Activated T-cell treated with anti-CD3 and anti-CD28 coated beads for 48 hours (primary cell): Measurements from ENCODE around the gene RRAS.
"Not testable (repeated sequence)": the region's sequence is repeated elsewhere in the genome, so short reads cannot be mapped to it uniquely, and the experiment has no call there.

Experiments
- DNase-seq: peaks from one replicate; pipeline ENCODE4 v3.0.0-alpha.2; 2020; ENCODE audit warnings: low read depth

Gene RRAS

GRCh38 chr19:49654581-49654980 is 14.6 kb upstream of the RRAS start:
- no peak for DNase-seq

- no peak for DNase-seq
These were observed 13.5 kb upstream of the RRAS start for GRCh38 chr19:49653466-49653806.

- no peak for DNase-seq
These were observed 12.9 kb upstream of the RRAS start for GRCh38 chr19:49652551-49653465.

DNA sequence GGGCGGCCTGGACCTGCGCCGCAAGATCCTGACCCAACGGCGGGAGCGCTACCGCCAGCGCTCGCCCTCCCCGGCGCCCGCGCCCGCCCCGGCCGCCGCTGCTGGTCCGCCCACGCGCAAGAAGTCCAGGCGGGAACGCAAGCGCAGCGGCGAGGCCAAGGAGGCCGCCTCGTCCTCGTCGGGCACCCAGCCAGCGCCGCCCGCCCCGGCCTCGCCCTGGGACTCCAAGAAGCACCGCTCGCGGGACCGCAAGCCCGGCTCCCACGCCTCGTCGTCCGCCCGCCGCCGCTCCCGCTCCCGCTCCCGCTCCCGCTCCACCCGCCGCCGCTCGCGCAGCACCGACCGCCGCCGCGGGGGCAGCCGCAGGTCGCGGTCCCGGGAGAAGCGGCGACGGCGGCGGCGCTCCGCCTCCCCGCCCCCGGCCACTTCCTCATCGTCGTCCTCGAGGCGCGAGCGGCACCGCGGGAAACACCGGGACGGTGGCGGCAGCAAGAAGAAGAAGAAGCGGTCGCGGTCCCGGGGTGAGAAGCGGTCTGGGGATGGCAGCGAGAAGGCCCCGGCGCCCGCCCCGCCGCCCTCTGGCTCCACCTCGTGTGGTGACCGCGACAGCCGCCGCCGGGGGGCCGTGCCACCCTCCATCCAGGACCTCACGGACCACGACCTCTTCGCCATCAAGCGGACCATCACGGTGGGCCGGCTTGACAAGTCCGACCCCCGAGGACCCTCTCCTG is 12.0 kb upstream of the RRAS start:
- DNase-seq: no peak

DNA sequence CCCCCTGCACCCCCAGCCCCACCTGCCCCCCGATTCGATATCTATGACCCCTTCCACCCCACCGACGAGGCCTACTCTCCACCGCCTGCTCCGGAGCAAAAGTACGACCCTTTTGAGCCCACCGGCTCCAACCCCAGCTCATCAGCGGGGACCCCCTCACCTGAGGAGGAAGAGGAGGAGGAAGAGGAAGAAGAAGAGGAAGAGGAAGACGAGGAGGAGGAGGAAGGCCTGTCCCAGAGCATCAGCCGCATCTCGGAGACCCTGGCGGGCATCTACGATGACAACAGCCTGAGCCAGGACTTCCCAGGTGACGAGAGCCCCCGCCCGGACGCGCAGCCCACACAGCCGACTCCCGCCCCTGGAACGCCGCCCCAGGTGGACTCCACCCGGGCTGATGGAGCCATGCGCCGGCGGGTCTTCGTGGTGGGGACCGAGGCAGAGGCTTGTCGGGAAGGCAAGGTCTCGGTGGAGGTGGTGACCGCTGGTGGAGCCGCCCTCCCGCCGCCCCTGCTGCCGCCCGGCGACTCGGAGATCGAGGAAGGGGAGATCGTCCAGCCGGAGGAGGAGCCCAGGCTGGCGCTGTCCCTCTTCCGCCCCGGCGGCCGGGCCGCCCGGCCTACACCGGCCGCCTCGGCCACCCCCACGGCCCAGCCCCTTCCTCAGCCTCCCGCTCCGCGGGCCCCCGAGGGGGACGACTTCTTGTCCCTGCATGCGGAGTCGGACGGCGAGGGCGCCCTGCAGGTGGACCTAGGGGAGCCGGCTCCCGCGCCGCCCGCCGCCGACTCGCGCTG is 11.3 kb upstream of the RRAS start:
- no peak for DNase-seq

DNA sequence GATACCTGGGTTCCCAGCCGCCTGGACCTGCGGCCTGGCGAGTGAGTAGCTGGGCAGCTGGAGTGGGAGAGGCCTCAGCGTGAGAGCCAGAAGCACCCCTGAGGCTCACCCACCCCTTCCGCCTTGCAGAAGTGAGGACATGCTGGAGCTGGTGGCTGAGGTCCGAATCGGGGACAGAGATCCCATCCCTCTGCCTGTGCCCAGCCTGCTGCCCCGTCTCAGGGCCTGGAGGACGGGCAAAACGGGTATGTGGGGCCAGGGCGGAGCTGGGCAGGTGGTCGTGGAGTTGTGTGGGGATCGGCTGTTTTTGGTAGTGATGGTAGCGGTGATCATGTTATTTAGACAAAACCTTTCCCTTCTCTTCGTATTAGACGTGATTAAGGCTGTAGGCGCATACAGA is 6.6 kb upstream of the RRAS start:
- DNase-seq: no peak

- DNase-seq: no peak
These were observed 6.1 kb upstream of the RRAS start for GRCh38 chr19:49645995-49646394.

- DNase-seq: no peak
These were observed 5.6 kb upstream of the RRAS start for GRCh38 chr19:49645592-49645991.

DNA sequence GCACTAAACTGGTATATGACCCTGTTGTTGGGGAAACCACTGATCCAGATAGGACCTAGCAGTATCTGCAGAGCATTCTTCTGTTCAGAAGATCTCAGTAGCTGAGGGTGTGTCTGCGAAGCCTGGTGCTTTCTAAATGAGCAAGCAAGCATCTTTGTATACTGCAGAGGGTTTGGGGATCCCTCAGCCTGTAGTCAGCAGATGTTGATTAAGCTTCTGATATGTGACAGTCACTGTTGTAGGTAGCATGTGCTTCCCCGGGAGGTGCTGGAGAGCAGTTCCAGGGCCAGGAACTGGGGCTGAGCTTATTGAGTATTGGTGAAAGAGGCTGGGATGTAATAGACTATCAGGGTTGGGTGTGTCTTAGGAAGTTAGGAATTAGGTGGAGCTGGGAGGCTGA is 3.5 kb upstream of the RRAS start:
- no peak for DNase-seq

- no peak for DNase-seq
These were observed 2.6 kb upstream of the RRAS start for GRCh38 chr19:49642492-49643035.

DNA sequence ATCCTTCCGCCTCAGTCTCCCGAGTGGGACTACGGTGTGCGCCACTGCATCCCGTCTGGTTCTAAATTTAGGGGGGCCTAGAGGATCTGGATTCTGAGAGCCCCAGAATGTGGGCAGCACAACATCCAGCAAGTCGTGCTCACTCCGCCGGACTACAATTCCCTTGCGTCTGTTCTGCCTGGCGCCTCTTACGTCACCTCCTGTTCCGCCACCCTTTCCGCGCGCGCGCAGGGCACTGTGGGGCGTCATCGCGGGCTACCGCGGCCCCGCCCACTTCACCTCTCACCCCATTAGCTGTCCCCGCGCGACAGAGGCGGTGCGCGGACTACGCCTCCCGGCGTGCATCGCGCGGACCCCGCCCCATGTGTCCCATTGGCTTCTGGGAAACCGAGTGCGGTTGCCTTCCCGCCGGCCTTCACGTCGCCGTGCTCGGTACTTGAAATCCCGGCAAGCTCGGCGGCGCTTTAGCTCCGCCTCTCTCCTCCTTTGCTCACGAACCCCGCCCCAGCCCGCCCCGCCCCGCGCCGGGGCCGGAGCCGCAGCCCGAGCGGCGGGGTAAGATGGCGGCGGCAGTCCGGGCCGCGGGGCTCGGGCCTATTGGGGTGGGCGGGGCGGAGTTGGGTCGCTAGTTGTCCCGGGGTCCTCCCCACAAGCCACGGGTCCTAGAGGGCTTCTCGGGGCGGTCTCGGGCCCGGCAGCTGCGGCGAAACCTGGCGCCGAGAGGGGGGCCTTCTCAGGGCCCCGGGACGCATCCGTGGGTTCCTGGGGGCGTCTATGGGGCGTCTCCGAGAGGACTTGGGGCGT is 1.9 kb upstream of the RRAS start, which contains the start of gene SCAF1:
SCAF1 (plus strand) TSS at position 522 of the 804 bp plus-strand sequence. CDS start 2,818 bp downstream, outside the sequence.
- DNase-seq: peak; percentile 100

DNA sequence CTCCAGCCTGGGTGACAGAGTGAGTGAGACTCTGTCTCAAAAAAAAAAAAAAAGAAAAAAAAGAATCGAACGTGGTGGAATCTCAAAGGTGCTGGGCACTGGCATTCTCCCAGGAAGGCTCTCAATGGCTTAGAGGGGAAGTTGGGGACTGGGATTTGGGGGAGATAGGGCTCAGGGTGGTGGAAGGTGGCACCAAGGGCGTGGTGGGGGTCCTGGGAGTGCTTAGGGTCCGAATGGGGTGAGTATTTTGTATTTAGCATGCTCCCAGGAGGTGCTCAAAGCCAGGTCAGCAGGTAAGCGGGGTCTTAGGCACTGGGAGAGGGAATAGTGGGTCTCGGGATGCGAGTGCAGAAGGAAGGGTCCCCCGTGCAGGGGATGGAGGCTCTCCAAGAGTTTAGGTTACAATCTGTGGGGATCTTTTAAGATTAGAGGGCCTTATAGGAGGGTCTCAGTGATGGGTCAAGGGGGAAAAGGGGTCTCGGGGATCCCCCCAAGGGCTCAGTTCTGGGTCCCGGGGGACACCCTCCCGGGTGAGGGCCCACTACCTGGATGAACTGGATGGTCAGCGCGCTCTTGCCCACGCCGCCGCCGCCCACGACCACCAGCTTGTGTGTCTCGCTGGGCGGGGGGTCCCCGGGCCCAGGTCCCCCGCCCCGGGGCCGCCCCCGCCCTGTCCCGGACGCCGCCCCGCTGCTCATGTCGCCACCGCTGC is 386 bp downstream of the RRAS start:
- DNase-seq: no peak

- no peak for DNase-seq
These were observed 1.9 kb downstream of the RRAS start for GRCh38 chr19:49637821-49638738.

DNA sequence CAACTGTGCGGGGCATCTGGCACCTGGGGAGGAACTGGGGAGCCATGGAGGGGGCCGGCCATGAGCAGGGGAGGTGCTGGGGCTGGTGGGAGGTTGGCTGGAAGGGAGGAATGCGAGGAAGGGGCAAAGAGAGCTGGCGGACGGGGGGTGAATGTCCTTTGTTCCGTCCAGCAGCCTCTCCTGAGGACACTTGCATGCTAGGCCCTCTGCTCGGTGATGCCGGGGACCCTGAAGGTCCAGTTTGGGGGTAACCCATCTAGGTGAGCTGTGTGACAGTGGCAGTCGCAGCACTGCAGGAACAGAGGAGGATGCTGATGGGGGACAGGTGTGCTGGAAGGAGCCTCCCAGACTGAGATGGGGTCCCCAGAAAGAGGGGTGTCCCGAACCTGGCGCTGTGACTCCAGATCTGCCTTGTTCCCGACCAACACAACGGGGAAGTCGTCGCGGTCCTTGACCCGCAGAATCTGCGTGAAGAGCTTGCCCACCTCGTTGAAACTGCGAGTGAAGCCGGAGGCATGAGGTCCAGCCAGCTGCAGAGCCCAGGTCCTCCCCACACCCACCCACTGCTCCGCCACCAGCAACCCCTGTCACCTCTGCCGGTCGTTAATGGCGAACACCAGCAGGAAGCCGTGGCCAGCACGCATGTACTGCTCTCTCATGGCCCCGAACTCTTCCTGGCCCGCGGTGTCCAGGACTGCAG is 3.6 kb downstream of the RRAS start:
- no peak for DNase-seq

DNA sequence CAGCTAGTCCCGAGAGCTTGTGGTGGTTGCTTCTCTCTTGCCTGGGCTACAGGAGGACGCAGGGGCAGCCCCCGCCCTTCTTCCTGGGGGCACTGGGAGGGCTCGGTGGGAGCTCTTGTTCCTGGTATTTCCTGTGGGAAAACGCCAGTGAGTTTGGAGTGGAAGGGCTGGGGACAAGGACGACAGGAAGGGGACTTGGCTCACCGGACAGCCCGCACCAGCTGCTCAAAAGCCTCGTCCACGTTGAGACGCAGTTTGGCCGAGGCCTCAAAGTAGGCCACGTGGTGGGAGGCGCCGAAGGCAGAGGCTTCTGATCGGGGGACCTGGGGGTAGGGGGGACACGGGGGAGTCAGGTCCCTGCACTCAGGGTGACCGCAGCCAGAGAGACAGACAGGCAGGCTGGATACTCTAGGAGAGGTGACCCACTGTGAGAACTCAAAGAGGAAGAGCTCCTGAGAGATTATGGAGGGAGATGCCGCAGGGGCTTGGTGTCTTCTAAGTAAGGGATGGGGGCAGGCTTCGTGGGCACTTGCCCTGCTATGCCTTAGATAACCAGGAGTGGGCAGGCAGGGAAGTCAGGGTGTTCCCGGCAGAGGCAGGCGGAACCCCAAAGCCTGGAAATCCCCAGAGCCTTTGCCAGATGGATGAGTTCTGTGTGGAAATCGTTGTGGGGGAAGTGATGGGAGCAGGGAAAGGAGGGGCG is 4.3 kb downstream of the RRAS start:
- no peak for DNase-seq

DNA sequence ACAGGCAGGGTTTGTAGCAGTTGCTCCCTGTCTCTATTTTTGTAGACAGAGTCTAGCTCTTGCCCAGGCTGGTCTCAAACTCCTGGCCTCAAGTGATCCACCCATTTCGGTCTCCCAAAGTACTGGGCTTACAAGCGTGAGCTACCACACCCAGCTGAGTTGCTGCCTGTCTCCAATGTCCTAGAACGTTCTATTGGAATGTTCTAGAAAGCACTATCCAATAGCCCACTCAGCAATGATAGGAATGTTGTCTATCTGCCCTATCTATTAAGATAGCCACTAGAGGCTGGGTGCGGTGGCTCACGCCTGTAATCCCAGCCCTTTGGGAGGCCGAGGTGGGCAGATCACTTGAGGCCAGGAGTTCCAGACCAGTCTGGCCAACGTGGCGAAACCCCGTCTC is 6.7 kb downstream of the RRAS start:
- not testable (repeated sequence) for DNase-seq

DNA sequence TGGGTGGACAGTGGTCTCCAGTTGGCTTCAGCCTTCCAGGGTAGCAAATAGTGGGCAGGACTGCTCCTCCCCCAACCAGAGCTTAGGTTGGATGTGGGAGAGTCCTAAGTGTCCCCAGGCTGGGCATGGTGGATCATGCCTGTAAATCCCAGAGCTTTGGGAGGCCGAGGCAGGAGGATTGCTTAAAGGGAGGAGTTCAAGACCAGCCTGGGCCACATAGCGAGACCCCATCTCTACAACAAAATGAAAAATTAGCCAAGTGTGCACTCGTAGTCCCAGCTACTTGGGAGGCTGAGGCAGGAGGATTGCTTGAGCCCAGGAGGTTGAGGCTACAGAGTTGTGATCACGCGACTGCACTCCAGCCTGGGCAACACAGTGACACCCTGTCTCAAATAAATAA is 7.4 kb downstream of the RRAS start:
- DNase-seq: no peak

DNA sequence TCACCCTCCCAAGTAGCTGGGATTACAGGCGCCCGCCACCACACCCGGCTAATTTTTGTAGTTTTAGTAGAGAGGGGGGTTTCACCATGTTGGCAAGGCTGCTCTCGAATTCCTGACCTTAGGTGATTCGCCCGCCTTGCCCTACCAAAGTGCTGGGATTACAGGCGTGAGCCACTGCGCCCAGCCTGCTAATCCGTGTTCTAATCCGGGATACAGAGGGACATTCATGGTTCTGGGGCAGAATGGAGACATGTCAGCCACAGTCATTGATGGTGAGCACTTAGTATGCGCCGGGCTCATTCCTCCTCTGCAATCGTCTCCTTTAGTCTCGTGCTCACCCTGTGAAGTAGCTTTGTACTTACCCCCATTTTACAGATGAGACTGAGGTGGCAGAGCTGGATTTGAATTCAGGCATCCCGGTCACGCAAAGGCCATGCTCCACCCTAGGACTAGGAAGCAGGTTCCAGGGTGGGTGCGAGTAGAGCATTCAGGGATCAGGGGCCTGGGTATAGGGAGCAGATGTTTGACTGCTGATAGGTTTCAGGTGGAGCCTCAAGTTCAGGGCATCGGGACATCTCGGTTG is 8.2 kb downstream of the RRAS start:
- DNase-seq: no peak
